Brain pericyte (primary cell): ENCODE measurements around the gene MYLK2.
A peak's percentile ranks its signal among the peaks of the same experiment; 100 is the strongest.

ENCODE experiments used
- DNase-seq: peaks from one replicate; pipeline ENCODE4 v3.0.0-alpha.2; 2012; ENCODE audit warnings: low read depth, low spot score

Gene MYLK2

GRCh38 chr20:31835554-31835953 is 16.4 kb downstream of the MYLK2 start:
- DNase-seq = no peak

GRCh38 chr20:31835977-31836852 is 17.1 kb downstream of the MYLK2 start:
- DNase-seq = peak; percentile 74

GRCh38 chr20:31836853-31837608 is 17.9 kb downstream of the MYLK2 start:
- no peak for DNase-seq

- DNase-seq = no peak
These were observed 18.8 kb downstream of the MYLK2 start for GRCh38 chr20:31837896-31838397.

- no peak for DNase-seq
These were observed 19.6 kb downstream of the MYLK2 start for GRCh38 chr20:31838646-31839292.

- no peak for DNase-seq
These were observed 20.8 kb downstream of the MYLK2 start for GRCh38 chr20:31839782-31840487.

GRCh38 chr20:31840906-31841816 is 22.0 kb downstream of the MYLK2 start:
- DNase-seq = no peak

- no peak for DNase-seq
These were observed 22.8 kb downstream of the MYLK2 start for GRCh38 chr20:31841928-31842327.

- no peak for DNase-seq
These were observed 23.5 kb downstream of the MYLK2 start for GRCh38 chr20:31842471-31843157.

GRCh38 chr20:31843288-31843687 is 24.1 kb downstream of the MYLK2 start:
- no peak for DNase-seq

GRCh38 chr20:31843881-31844280 is 24.7 kb downstream of the MYLK2 start:
- DNase-seq = no peak

GRCh38 chr20:31844737-31845299 is 25.7 kb downstream of the MYLK2 start:
- no peak for DNase-seq

- no peak for DNase-seq
These were observed 26.2 kb downstream of the MYLK2 start, which contains the start of gene FOXS1 for GRCh38 chr20:31845300-31845863. Gene FOXS1, minus strand, starts transcription at chr20:31845604. Its CDS starts 62 bp downstream, at chr20:31845542.

- no peak for DNase-seq
These were observed 27.6 kb downstream of the MYLK2 start for GRCh38 chr20:31846793-31847138.

GRCh38 chr20:31848088-31848999 is 29.2 kb downstream of the MYLK2 start:
- no peak for DNase-seq

GRCh38 chr20:31849306-31849930 is 30.3 kb downstream of the MYLK2 start:
- DNase-seq = no peak

GRCh38 chr20:31851240-31851955 is 32.2 kb downstream of the MYLK2 start:
- no peak for DNase-seq
